GM19438 (cell line): ENCODE measurements around the gene HES7.

ENCODE experiments used
- ATAC-seq: cut with Tn5 transposase; IDR thresholded peaks from one replicate; pipeline ENCODE4 v1.9.1; 2021; ENCODE audit warnings: low read depth; ENCODE audit not compliant: unreplicated experiment

The HES7 gene

GRCh38 chr17:8143581-8144400 lies 19.9 kb upstream of the HES7 start:
- ATAC-seq, result no peak

GRCh38 chr17:8142887-8143580 lies 19.1 kb upstream of the HES7 start:
- ATAC-seq, result no peak

- ATAC-seq, result no peak
Observed at GRCh38 chr17:8142158-8142886, 18.4 kb upstream of the HES7 start.

- no peak for ATAC-seq
Observed at GRCh38 chr17:8141741-8142140, 17.8 kb upstream of the HES7 start.

GRCh38 chr17:8141045-8141444 lies 17.1 kb upstream of the HES7 start:
- no peak for ATAC-seq

- ATAC-seq, result no peak
Observed at GRCh38 chr17:8140065-8141029, 16.4 kb upstream of the HES7 start.

GRCh38 chr17:8138672-8139371 lies 14.9 kb upstream of the HES7 start:
- peak; percentile 82 for ATAC-seq

GRCh38 chr17:8138374-8138671 lies 14.4 kb upstream of the HES7 start:
- ATAC-seq, result peak; percentile 4

GRCh38 chr17:8137645-8138373 lies 13.9 kb upstream of the HES7 start:
- ATAC-seq, result no peak

- no peak for ATAC-seq
Observed at GRCh38 chr17:8133941-8134340, 10.0 kb upstream of the HES7 start.

GRCh38 chr17:8133399-8133798 lies 9.5 kb upstream of the HES7 start:
- ATAC-seq, result no peak

GRCh38 chr17:8131844-8132441 lies 8.0 kb upstream of the HES7 start:
- ATAC-seq, result no peak

GRCh38 chr17:8128125-8128784 lies 4.3 kb upstream of the HES7 start:
- no peak for ATAC-seq

GRCh38 chr17:8126491-8127066 lies 2.7 kb upstream of the HES7 start:
- ATAC-seq, result no peak

- ATAC-seq, result no peak
Observed at GRCh38 chr17:8125947-8126490, 2.1 kb upstream of the HES7 start.

GRCh38 chr17:8125154-8125946 lies 1.4 kb upstream of the HES7 start:
- no peak for ATAC-seq
